Measurements from ENCODE around the gene TTYH2.

GRCh38 chr17:74164446-74165045 is 48.8 kb upstream of the TTYH2 start:
- TF ChIP-seq EZH2 (IDR thresholded peaks at IDR 0.05; ENCODE audit: borderline replicate concordance, insufficient read depth, low read depth, low read length, poor library complexity, severe bottlenecking) (no peak), CTCF (IDR thresholded peaks at IDR 0.05) (no peak)
